ENCODE measurements around the gene BCAR1. TPM values are rescaled to one million over a fixed set of nuclear protein-coding genes. Genes with fewer than 3 reads are reported as not detected.

The BCAR1 gene
- total and polyA plus RNA-seq, 2 of the 13 experiments (the other 11 are each of a cell fraction or from before 2014, with no cell fraction given): 48.1 to 51.7 TPM

GRCh38 chr16:75238132-75238852 lies 13.1 kb downstream of the BCAR1 start (continued):
- TF ChIP-seq AGO2 (optimal IDR thresholded peaks at IDR 0.05; ENCODE audit: low read depth, low read length) (peak; percentile 78), SIX4 (CRISPR knock-in tag; IDR thresholded peaks at IDR 0.05) (peak; percentile 67; the same call in 1 of the 2 replicates), ZSCAN25 (CRISPR knock-in tag; IDR thresholded peaks at IDR 0.05) (no peak), ZNF510 (CRISPR knock-in tag; IDR thresholded peaks at IDR 0.05; ENCODE audit: low read depth) (no peak), RBFOX2 (IDR thresholded peaks at IDR 0.05; ENCODE audit: low read depth, low read length) (peak; percentile 83), ZSCAN30 (CRISPR knock-in tag; IDR thresholded peaks at IDR 0.05) (no peak), ZNF543 (CRISPR knock-in tag; IDR thresholded peaks at IDR 0.05) (peak; percentile 93), BATF2 (CRISPR knock-in tag; IDR thresholded peaks at IDR 0.05) (no peak), ZKSCAN8 (CRISPR knock-in tag; IDR thresholded peaks at IDR 0.05; ENCODE audit: borderline replicate concordance) (no peak), RBM22 (optimal IDR thresholded peaks at IDR 0.05; ENCODE audit: low read length) (no peak), RNF219 (CRISPR knock-in tag; IDR thresholded peaks at IDR 0.05) (no peak), ZNF383 (CRISPR knock-in tag; IDR thresholded peaks at IDR 0.05; ENCODE audit: borderline replicate concordance) (no peak), SALL1 (CRISPR knock-in tag; IDR thresholded peaks at IDR 0.05) (peak; percentile 32; the same call in 1 of the 2 replicates), TARDBP (CRISPR knock-in tag; IDR thresholded peaks at IDR 0.05) (peak; percentile 89), THAP8 (CRISPR knock-in tag; IDR thresholded peaks at IDR 0.05; ENCODE audit: borderline replicate concordance) (no peak), CEBPB (IDR thresholded peaks at IDR 0.05; ENCODE audit: borderline replicate concordance, low read depth, low read length) (no peak), ZSCAN29 (CRISPR knock-in tag; conservative IDR thresholded peaks at IDR 0.05) (peak; percentile 48; the same call in 1 of the 2 replicates), FOXO4 (CRISPR knock-in tag; conservative IDR thresholded peaks at IDR 0.05) (no peak), DDIT3 (CRISPR knock-in tag; IDR thresholded peaks at IDR 0.05) (no peak), USF2 (IDR thresholded peaks at IDR 0.05; ENCODE audit: low read depth, low read length) (no peak), USF2 (CRISPR knock-in tag; IDR thresholded peaks at IDR 0.05; ENCODE audit: borderline replicate concordance) (no peak), SIX1 (CRISPR knock-in tag; IDR thresholded peaks at IDR 0.05; ENCODE audit: borderline replicate concordance) (no peak), ZNF547 (CRISPR knock-in tag; IDR thresholded peaks at IDR 0.05) (no peak)

All from HepG2 (cell line).